GM18499 (cell line): ENCODE data around the gene OR10K1.
"Not testable (repeated sequence)": the region's sequence is repeated elsewhere in the genome, so short reads cannot be mapped to it uniquely, and the experiment has no call there.

ENCODE experiments used
- ATAC-seq: cut with Tn5 transposase; IDR thresholded peaks from one replicate; pipeline ENCODE4 v1.9.1; 2021; ENCODE audit warnings: moderate number of reproducible peaks; ENCODE audit not compliant: insufficient read depth, unreplicated experiment

The OR10K1 gene

GRCh38 chr1:158461534-158461933 lies at the start of gene OR10K1:
TSS of gene OR10K1 (plus strand) at chr1:158461834. CDS start at chr1:158465562, 3,728 bp downstream.
- ATAC-seq, result no peak

- ATAC-seq, result no peak
Measured at GRCh38 chr1:158414651-158415345, 46.8 kb upstream of the OR10K1 start.

- ATAC-seq, result no peak
Measured at GRCh38 chr1:158417586-158417985, 44.0 kb upstream of the OR10K1 start.

GRCh38 chr1:158422212-158422611 lies 39.4 kb upstream of the OR10K1 start:
- no peak for ATAC-seq

- ATAC-seq, result no peak
Measured at GRCh38 chr1:158425027-158425426, 36.6 kb upstream of the OR10K1 start.

GRCh38 chr1:158426137-158426536 lies 35.5 kb upstream of the OR10K1 start, which contains the start of gene OR10K2:
TSS of gene OR10K2 (minus strand) at chr1:158426237. CDS start at chr1:158420866, 5,371 bp downstream.
- no peak for ATAC-seq

- ATAC-seq, result not testable (repeated sequence)
Measured at GRCh38 chr1:158430163-158430562, 31.5 kb upstream of the OR10K1 start.

GRCh38 chr1:158434741-158435140 lies 26.9 kb upstream of the OR10K1 start:
- ATAC-seq, result no peak

- no peak for ATAC-seq
Measured at GRCh38 chr1:158445376-158445775, 16.3 kb upstream of the OR10K1 start.

- no peak for ATAC-seq
Measured at GRCh38 chr1:158454537-158454936, 7.1 kb upstream of the OR10K1 start.

- no peak for ATAC-seq
Measured at GRCh38 chr1:158457246-158457645, 4.4 kb upstream of the OR10K1 start.

- ATAC-seq, result no peak
Measured at GRCh38 chr1:158458263-158458662, 3.4 kb upstream of the OR10K1 start.

- no peak for ATAC-seq
Measured at GRCh38 chr1:158471920-158472319, 10.3 kb downstream of the OR10K1 start, which contains the start of gene OR10R2. TSS of gene OR10R2 (plus strand) at chr1:158472220. CDS start at chr1:158472326, 106 bp downstream.

- ATAC-seq, result no peak
Measured at GRCh38 chr1:158485455-158485854, 23.8 kb downstream of the OR10K1 start.

- ATAC-seq, result no peak
Measured at GRCh38 chr1:158491316-158491715, 29.7 kb downstream of the OR10K1 start.

GRCh38 chr1:158493054-158493453 lies 31.4 kb downstream of the OR10K1 start:
- ATAC-seq, result no peak

GRCh38 chr1:158494796-158495195 lies 33.2 kb downstream of the OR10K1 start:
- ATAC-seq, result no peak

GRCh38 chr1:158496374-158496773 lies 34.7 kb downstream of the OR10K1 start:
- ATAC-seq, result no peak

GRCh38 chr1:158506369-158506987 lies 44.8 kb downstream of the OR10K1 start:
- ATAC-seq, result no peak

- no peak for ATAC-seq
Measured at GRCh38 chr1:158507511-158507910, 45.9 kb downstream of the OR10K1 start.

GRCh38 chr1:158509471-158510156 lies 48.0 kb downstream of the OR10K1 start:
- ATAC-seq, result no peak
